SJSA1 (cell line): ENCODE data around the gene PMEL. TPM values are rescaled to one million over a fixed set of nuclear protein-coding genes. Genes with fewer than 3 reads are reported as not detected.

Experiments
- DNase-seq, 2 experiments: peaks; one replicate each; pipeline ENCODE4 v3.0.0-alpha.2; 2015 to 2020; ENCODE audit warnings: low spot score in 2 of 2, low read depth in 1 of 2
- H3K27ac ChIP-seq: fragments of 250-450 bp; sonication (Bioruptor Pico); 2 replicates; pipeline ENCODE4 v1.5.1; 2020; ENCODE audit warnings: mild to moderate bottlenecking, moderate library complexity
- H3K27me3 ChIP-seq: fragments of 250-450 bp; sonication (Bioruptor Pico); replicated peaks from 2 replicates; pipeline ENCODE4 v1.5.1; 2020; ENCODE audit warnings: mild to moderate bottlenecking, moderate library complexity
- H3K36me3 ChIP-seq: fragments of 250-450 bp; sonication (Bioruptor Pico); 2 replicates; pipeline ENCODE4 v1.5.1; 2020; ENCODE audit warnings: mild to moderate bottlenecking
- H3K4me1 ChIP-seq: fragments of 250-450 bp; sonication (Bioruptor Pico); replicated peaks from 2 replicates; pipeline ENCODE4 v1.6.1; 2021; ENCODE audit warnings: mild to moderate bottlenecking
- H3K4me3 ChIP-seq: fragments of 250-450 bp; sonication (Bioruptor Pico); 2 replicates; pipeline ENCODE4 v1.5.1; 2020; ENCODE audit warnings: mild to moderate bottlenecking
- H3K9me3 ChIP-seq: fragments of 250-450 bp; sonication (Bioruptor Pico); replicated peaks from 2 replicates; pipeline ENCODE4 v1.5.1; 2020; ENCODE audit warnings: mild to moderate bottlenecking
- total RNA-seq: library from RNA; depleted of rRNA; stranded (reverse); fragments of >200 nt; shearing (Covaris generic); gene quantifications from 2 replicates; pipeline ENCODE4 v1.2.3, GENCODE V29; 2014; rRNA removed

PMEL gene
- total RNA-seq, 1 experiment from 2014 or later: 0.34 TPM

- Histone ChIP-seq H3K27me3 (no peaks in the 10 kb centered on the region), H3K36me3 (peaks cover 17% of the 10 kb centered on the region), H3K27ac (no peak overlapping the region), H3K4me3 (no peak overlapping the region), H3K4me1 (peaks cover under 1% of the 10 kb centered on the region; the same call in 1 of the 2 replicates), H3K9me3 (no peaks in the 10 kb centered on the region)
- DNase-seq: no peak
These were observed 56.3 kb downstream of the PMEL start for GRCh38 chr12:55909513-55909884.

- Histone ChIP-seq H3K27me3 (no peaks in the 10 kb centered on the region), H3K9me3 (no peaks in the 10 kb centered on the region), H3K36me3 (peaks cover 11% of the 10 kb centered on the region), H3K27ac (no peak overlapping the region), H3K4me1 (no peaks in the 10 kb centered on the region), H3K4me3 (no peak overlapping the region)
- DNase-seq: no peak
These were observed 56.9 kb downstream of the PMEL start for GRCh38 chr12:55908726-55909512.

GRCh38 chr12:55906056-55906455 is 59.8 kb downstream of the PMEL start:
- H3K27ac ChIP-seq: no peak overlapping the region

More at GRCh38 chr12:55906056-55906455, 59.8 kb downstream of the PMEL start:
- peaks cover 15% of the 10 kb centered on the region for H3K36me3 ChIP-seq
- no peaks in the 10 kb centered on the region for H3K9me3 ChIP-seq
- DNase-seq: no peak
- no peaks in the 10 kb centered on the region for H3K4me1 ChIP-seq
- H3K4me3 ChIP-seq: no peak overlapping the region
- H3K27me3 ChIP-seq: no peaks in the 10 kb centered on the region

Other genes with a start within 250 kb of the PMEL start
- gene BLOC1S1, start 250.0 kb downstream of the PMEL start, total RNA-seq: 82.0 and 91.9 TPM in 2 replicates
- gene RDH5, start 245.6 kb downstream of the PMEL start, total RNA-seq: 0.22 and 1.9 TPM in 2 replicates
- 1,021 and 1,450 TPM in 2 replicates for gene CD63, start 237.0 kb downstream of the PMEL start, total RNA-seq
- 1.7 and 2.7 TPM in 2 replicates for gene GDF11, start 222.9 kb downstream of the PMEL start, total RNA-seq
- gene SARNP, start 148.3 kb downstream of the PMEL start, total RNA-seq: 124 and 208 TPM in 2 replicates
- gene ORMDL2, start 148.0 kb downstream of the PMEL start, total RNA-seq: 15.4 and 15.7 TPM in 2 replicates
- gene DNAJC14, start 136.5 kb downstream of the PMEL start, total RNA-seq: 41.6 and 58.1 TPM in 2 replicates
- 9.8 and 14.5 TPM in 2 replicates for gene MMP19, start 123.1 kb downstream of the PMEL start, total RNA-seq
- gene PYM1, start 38.1 kb downstream of the PMEL start, total RNA-seq: 25.1 and 43.7 TPM in 2 replicates
- 23.9 and 46.2 TPM in 2 replicates for gene DGKA, start 34.9 kb downstream of the PMEL start, total RNA-seq
- 74.4 and 82.1 TPM in 2 replicates for gene CDK2, start 788 bp upstream of the PMEL start, total RNA-seq
- 17.4 and 33.0 TPM in 2 replicates for gene RAB5B, start 8.0 kb upstream of the PMEL start, total RNA-seq
- 11.8 and 15.8 TPM in 2 replicates for gene SUOX, start 31.2 kb upstream of the PMEL start, total RNA-seq
- 0.34 and 1.1 TPM in 2 replicates for gene IKZF4, start 55.0 kb upstream of the PMEL start, total RNA-seq
- gene RPS26, start 75.9 kb upstream of the PMEL start, total RNA-seq: 622 and 1,406 TPM in 2 replicates
- not detected in 2 replicates for gene ERBB3, start 114.1 kb upstream of the PMEL start, total RNA-seq
- gene PA2G4, start 138.5 kb upstream of the PMEL start, total RNA-seq: 204 and 249 TPM in 2 replicates
- 1,215 and 2,760 TPM in 2 replicates for gene RPL41, start 150.6 kb upstream of the PMEL start, total RNA-seq
- 3.6 and 7.3 TPM in 2 replicates for gene ZC3H10, start 152.2 kb upstream of the PMEL start, total RNA-seq
- gene ESYT1, start 162.2 kb upstream of the PMEL start, total RNA-seq: 138 and 170 TPM in 2 replicates
- 71.9 and 97.8 TPM in 2 replicates for gene MYL6B, start 186.5 kb upstream of the PMEL start, total RNA-seq
- 4,832 and 5,659 TPM in 2 replicates for gene MYL6, start 192.3 kb upstream of the PMEL start, total RNA-seq
- 20.9 and 33.4 TPM in 2 replicates for gene SMARCC2, start 223.4 kb upstream of the PMEL start, total RNA-seq